Cardiac muscle cell (in vitro differentiated cells and primary cell): ENCODE data around the gene SAT1. TPM values are rescaled to one million over a fixed set of nuclear protein-coding genes. Genes with fewer than 3 reads are reported as not detected.
A peak's percentile ranks its signal among the peaks of the same experiment; 100 is the strongest.

Source experiments
- DNase-seq, 2 donors: peaks; one replicate each; pipeline versions ENCODE4 v3.0.0 to v3.0.0-alpha.2; 2010 to 2017; ENCODE audit warnings: low read depth in 1 of 2, low spot score in 1 of 2
- H3K27ac ChIP-seq: fragments of 200-600 bp; sonication (generic); 2 replicates; pipeline ENCODE4 v1.5.1; 2016
- H3K27me3 ChIP-seq: fragments of 200-600 bp; sonication (generic); 2 replicates; pipeline ENCODE4 v1.6.0; 2016; ENCODE audit warnings: control low read depth
- H3K36me3 ChIP-seq: fragments of 200-600 bp; sonication (generic); 2 replicates; pipeline ENCODE4 v1.5.1; 2016; ENCODE audit warnings: control low read depth
- H3K4me1 ChIP-seq: fragments of 200-600 bp; sonication (generic); 2 replicates; pipeline ENCODE4 v1.8.1; 2017; ENCODE audit warnings: low read depth, mild to moderate bottlenecking, mixed run types
- H3K4me3 ChIP-seq: fragments of 200-600 bp; sonication (generic); 2 replicates; pipeline ENCODE4 v1.5.1; 2016; ENCODE audit warnings: mild to moderate bottlenecking
- H3K9me3 ChIP-seq: fragments of 200-600 bp; sonication (generic); 2 replicates; pipeline ENCODE4 v1.5.1; 2017; ENCODE audit warnings: low read depth, mild to moderate bottlenecking, control low read depth
- polyA plus RNA-seq: library from polyadenylated mRNA; unstranded; fragments of >200 nt; fragmentation: Nextera tagmentation; extraction: Ambion mirVana; gene quantifications from 2 replicates; pipeline ENCODE4 v1.2.1, GENCODE V29; 2016
- total RNA-seq: library from RNA; depleted of rRNA; stranded (reverse); fragments of >200 nt; gene quantifications from 2 replicates; pipeline ENCODE4 v1.2.3, GENCODE V29; 2016
- TF ChIP-seq, protein P1 (sequence below): IDR thresholded peaks from 2 replicates; pipeline ENCODE4 v1.5.1; 2012; ENCODE audit warnings: low read depth, mild to moderate bottlenecking, low read length

Gene SAT1
- total and polyA plus RNA-seq, 2 experiments from 2014 or later: 127 to 238 TPM

DNA sequence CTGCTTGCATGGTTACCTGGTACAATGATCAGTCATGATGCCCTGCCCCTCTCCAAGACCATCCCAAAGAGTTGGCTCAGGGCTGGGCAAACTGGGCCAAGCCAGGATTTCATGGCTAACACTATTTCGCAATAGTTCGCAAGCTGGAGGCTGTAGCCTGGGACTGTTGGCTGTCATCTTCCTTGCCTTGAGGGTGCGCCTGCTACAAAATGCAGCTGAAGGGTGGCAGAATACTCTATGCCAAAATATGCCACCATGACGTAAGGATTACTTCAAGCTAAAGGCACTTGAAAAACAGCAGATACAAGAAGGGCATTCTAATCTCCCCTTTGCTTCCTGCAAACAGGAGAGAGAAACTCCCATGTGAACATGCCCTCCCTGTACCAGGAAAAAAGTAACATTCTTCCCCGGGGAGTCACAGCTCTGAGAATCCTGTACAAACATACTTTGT, 21.0 kb downstream of the SAT1 start:
- Histone ChIP-seq H3K4me3 (no peak overlapping the region), H3K4me1 (peaks cover 13% of the 10 kb centered on the region), H3K9me3 (no peaks in the 10 kb centered on the region), H3K27me3 (no peaks in the 10 kb centered on the region), H3K36me3 (no peaks in the 10 kb centered on the region), H3K27ac (peak overlapping the region; percentile 60)
- TF ChIP-seq, protein P1, sequence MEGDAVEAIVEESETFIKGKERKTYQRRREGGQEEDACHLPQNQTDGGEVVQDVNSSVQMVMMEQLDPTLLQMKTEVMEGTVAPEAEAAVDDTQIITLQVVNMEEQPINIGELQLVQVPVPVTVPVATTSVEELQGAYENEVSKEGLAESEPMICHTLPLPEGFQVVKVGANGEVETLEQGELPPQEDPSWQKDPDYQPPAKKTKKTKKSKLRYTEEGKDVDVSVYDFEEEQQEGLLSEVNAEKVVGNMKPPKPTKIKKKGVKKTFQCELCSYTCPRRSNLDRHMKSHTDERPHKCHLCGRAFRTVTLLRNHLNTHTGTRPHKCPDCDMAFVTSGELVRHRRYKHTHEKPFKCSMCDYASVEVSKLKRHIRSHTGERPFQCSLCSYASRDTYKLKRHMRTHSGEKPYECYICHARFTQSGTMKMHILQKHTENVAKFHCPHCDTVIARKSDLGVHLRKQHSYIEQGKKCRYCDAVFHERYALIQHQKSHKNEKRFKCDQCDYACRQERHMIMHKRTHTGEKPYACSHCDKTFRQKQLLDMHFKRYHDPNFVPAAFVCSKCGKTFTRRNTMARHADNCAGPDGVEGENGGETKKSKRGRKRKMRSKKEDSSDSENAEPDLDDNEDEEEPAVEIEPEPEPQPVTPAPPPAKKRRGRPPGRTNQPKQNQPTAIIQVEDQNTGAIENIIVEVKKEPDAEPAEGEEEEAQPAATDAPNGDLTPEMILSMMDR: no peak
- DNase-seq: peak in 1 of 2 donors; percentile 84

DNA sequence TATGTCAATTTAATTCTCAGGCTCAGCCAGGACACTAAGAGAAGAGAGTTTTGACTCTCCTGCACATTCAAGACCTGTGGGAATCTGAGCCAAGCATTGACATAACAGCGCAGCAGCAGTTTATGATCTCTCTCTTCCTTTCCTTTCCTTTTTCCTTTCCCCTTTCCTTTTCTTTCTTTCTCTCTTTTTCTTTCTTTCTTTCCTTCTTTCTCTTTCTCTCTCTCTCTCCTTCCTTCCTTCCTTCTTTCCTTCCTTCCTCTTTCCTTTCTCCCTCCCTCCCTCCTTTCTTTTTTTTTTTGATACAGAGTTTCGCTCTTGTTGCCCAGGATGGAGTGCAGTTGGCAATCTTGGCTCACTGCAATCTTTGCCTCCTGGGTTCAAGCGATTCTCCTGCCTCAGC, 21.6 kb downstream of the SAT1 start:
- Histone ChIP-seq H3K4me3 (no peak overlapping the region), H3K36me3 (no peaks in the 10 kb centered on the region), H3K9me3 (no peaks in the 10 kb centered on the region), H3K27ac (peak overlapping the region; percentile 60), H3K4me1 (peaks cover 13% of the 10 kb centered on the region), H3K27me3 (no peaks in the 10 kb centered on the region)
- TF ChIP-seq, protein P1: no peak
- no peak for DNase-seq

DNA sequence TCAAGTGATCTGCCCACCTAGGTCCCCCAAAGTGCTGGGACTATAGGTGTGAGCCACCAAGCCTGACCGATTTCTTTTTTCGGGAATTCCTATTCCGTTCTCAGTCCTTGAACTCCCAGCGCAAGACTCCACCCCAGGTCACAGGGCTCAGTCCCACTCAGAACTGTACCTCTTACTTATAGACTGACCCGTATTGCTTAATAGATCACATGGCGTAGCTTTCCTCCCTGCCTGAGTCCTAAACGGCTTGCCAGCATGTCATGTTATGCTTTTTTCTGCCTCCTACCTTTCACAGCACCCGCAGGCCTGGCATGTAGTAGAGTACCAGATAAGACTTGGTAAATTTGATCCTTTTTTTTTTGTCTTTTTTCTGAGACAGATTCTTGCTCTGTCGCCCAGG, 22.4 kb downstream of the SAT1 start:
- Histone ChIP-seq H3K9me3 (no peaks in the 10 kb centered on the region), H3K4me1 (peaks cover 13% of the 10 kb centered on the region), H3K4me3 (no peak overlapping the region), H3K27me3 (no peaks in the 10 kb centered on the region), H3K36me3 (no peaks in the 10 kb centered on the region), H3K27ac (no peak overlapping the region)
- DNase-seq: no peak
- TF ChIP-seq, protein P1: no peak

DNA sequence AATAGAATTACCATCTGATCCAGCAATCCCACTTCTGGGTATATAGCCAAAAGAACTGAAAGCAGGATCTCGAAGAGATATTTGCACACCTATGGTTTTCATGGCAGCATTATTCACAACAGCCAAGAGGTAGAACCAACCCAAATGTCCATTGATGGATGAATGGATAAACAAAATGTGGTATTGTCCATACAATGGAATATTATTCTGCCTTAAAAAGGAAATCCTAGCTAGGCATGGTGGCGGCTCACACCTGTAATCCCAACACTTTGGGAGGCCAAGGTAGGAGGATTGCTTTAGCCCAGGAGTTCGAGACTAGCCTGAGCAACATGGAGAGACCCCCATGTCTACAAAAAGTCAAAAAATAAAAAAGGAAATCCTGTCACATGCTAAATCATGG, 27.3 kb downstream of the SAT1 start:
- H3K27ac ChIP-seq: no peak overlapping the region
- no peaks in the 10 kb centered on the region for H3K27me3 ChIP-seq
- H3K4me3 ChIP-seq: no peak overlapping the region
- peaks cover 20% of the 10 kb centered on the region for H3K4me1 ChIP-seq
- DNase-seq: no peak
- TF ChIP-seq, protein P1: no peak
- no peaks in the 10 kb centered on the region for H3K9me3 ChIP-seq
- no peaks in the 10 kb centered on the region for H3K36me3 ChIP-seq

DNA sequence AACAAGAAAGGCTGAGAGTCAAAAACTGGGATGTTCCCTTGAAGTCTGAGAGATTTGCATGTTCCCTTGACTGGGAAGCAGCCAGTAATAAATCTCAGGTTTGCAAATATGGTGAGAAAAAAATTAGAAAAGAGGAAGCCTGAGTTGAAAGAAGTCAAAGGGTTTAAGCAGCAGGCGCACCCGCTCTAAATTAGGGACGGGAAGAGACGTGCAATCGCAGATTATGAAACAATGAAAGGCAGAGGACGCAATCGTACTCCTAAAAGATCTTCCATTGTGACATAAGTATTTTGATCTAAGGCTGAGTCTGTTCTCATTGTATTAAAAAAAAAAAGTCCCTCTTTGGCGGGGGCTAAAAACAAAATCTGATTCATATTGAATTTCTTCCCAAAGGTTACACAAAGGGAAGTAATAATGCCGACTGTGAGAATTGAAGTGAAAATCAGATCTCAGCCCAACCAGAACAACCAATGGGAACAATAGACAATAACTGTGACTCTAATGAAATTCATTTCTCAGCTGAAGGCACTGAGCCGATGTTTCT, 28.2 kb downstream of the SAT1 start:
- Histone ChIP-seq H3K36me3 (no peaks in the 10 kb centered on the region), H3K27ac (no peak overlapping the region), H3K27me3 (no peaks in the 10 kb centered on the region), H3K4me1 (peaks cover 20% of the 10 kb centered on the region), H3K9me3 (no peaks in the 10 kb centered on the region), H3K4me3 (no peak overlapping the region)
- no peak for DNase-seq
- TF ChIP-seq, protein P1: no peak
